GM12891 (cell line): Measurements from ENCODE around the gene IGFLR1.

Experiments
- DNase-seq: peaks from one replicate; pipeline ENCODE4 v3.0.0; 2011; ENCODE audit warnings: low spot score; ENCODE audit not compliant: insufficient read length
- FAIRE-seq: peaks from 2 replicates; lab custom pipeline; 2011; peaks lifted over from hg19 to GRCh38; lab: Jason Lieb, UNC
- PAX5 ChIP-seq: IDR thresholded peaks from 2 replicates; pipeline ENCODE4 v1.6.1; 2011; ENCODE audit warnings: low read length, moderate library complexity, mild to moderate bottlenecking; ENCODE audit not compliant: insufficient read depth, severe bottlenecking
- POLR2A ChIP-seq: IDR thresholded peaks from 2 replicates; pipeline ENCODE4 v1.6.1; 2011; ENCODE audit warnings: low read depth, low read length, control low read depth
- POLR2AphosphoS5 ChIP-seq: IDR thresholded peaks from 2 replicates; pipeline ENCODE4 v1.6.1; 2011; ENCODE audit warnings: low read depth, low read length, control low read depth
- POU2F2 ChIP-seq: IDR thresholded peaks from 2 replicates; pipeline ENCODE4 v1.6.1; 2011; ENCODE audit warnings: low read depth, mild to moderate bottlenecking, control low read depth, low read length, moderate library complexity
- SPI1 ChIP-seq: IDR thresholded peaks from 2 replicates; pipeline ENCODE4 v1.6.1; 2011; ENCODE audit warnings: low read depth, low read length, control low read depth
- TAF1 ChIP-seq: IDR thresholded peaks from 2 replicates; pipeline ENCODE4 v1.6.1; 2011; ENCODE audit warnings: low read depth, low read length, control low read depth

The IGFLR1 gene

GRCh38 chr19:35750167-35750566 is 7.9 kb upstream of the IGFLR1 start:
- no peak for DNase-seq
- no peak for TF ChIP-seq POLR2A
- TF ChIP-seq POLR2AphosphoS5, result no peak
- no peak for TF ChIP-seq POU2F2
- no peak for FAIRE-seq

- FAIRE-seq (peak; percentile 98), DNase-seq (peak; percentile 84)
- TF ChIP-seq PAX5, result no peak
- peak; percentile 55; the same call in 1 of the 2 replicates for TF ChIP-seq POU2F2
- TF ChIP-seq POLR2A, result peak; percentile 26; the same call in 1 of the 2 replicates
- TF ChIP-seq SPI1, result no peak
- no peak for TF ChIP-seq TAF1
- 0 out of 2 replicates have a peak, but pooled peaks have one; percentile 31 for TF ChIP-seq POLR2AphosphoS5
Measured at GRCh38 chr19:35748106-35749020, 6.1 kb upstream of the IGFLR1 start, which contains the start of gene LIN37. TSS of gene LIN37 (plus strand) at chr19:35748576. CDS start at chr19:35748725, 149 bp downstream.

GRCh38 chr19:35746531-35746930 is 4.3 kb upstream of the IGFLR1 start:
- DNase-seq, result no peak
- no peak for FAIRE-seq
- TF ChIP-seq PAX5 (no peak), SPI1 (no peak), POU2F2 (no peak), POLR2A (no peak), POLR2AphosphoS5 (no peak), TAF1 (no peak)

- no peak for DNase-seq
- FAIRE-seq, result no peak
- no peak for TF ChIP-seq POU2F2
- TF ChIP-seq TAF1, result no peak
- TF ChIP-seq POLR2AphosphoS5, result no peak
- no peak for TF ChIP-seq POLR2A
Measured at GRCh38 chr19:35746087-35746462, 3.8 kb upstream of the IGFLR1 start.

- FAIRE-seq, result peak; percentile 94
Measured at GRCh38 chr19:35745328-35746086, 3.3 kb upstream of the IGFLR1 start, which contains the start of the genes PSENEN and U2AF1L4. TSS of gene PSENEN (plus strand) at chr19:35745651. CDS start at chr19:35745931, 280 bp downstream. TSS of gene U2AF1L4 (minus strand) at chr19:35745418. CDS start at chr19:35745391, 27 bp downstream.

GRCh38 chr19:35744430-35745327 is 2.4 kb upstream of the IGFLR1 start:
- FAIRE-seq, result peak; percentile 87
- TF ChIP-seq POLR2AphosphoS5 (peak; percentile 87), POU2F2 (peak; percentile 63; the same call in 1 of the 2 replicates), PAX5 (no peak), SPI1 (peak; percentile 47; the same call in 1 of the 2 replicates), TAF1 (peak; percentile 64; the same call in 1 of the 2 replicates), POLR2A (peak; percentile 75)
- peak; percentile 66 for DNase-seq

More at GRCh38 chr19:35745328-35746086, 3.3 kb upstream of the IGFLR1 start, which contains the start of the genes PSENEN and U2AF1L4:
- peak; percentile 74 for DNase-seq
- peak; percentile 69 for TF ChIP-seq SPI1
- peak; percentile 2; the same call in 1 of the 2 replicates for TF ChIP-seq TAF1
- TF ChIP-seq POU2F2, result no peak; the same call in 1 of the 2 replicates
- TF ChIP-seq POLR2A, result no peak; the same call in 1 of the 2 replicates
- no peak; the same call in 1 of the 2 replicates for TF ChIP-seq POLR2AphosphoS5
- TF ChIP-seq PAX5, result no peak

- no peak for TF ChIP-seq SPI1
- TF ChIP-seq TAF1, result no peak
- TF ChIP-seq POLR2AphosphoS5, result no peak
- TF ChIP-seq PAX5, result no peak
- TF ChIP-seq POLR2A, result no peak
- no peak for TF ChIP-seq POU2F2
- DNase-seq, result no peak
- no peak for FAIRE-seq
Measured at GRCh38 chr19:35743640-35744429, 1.6 kb upstream of the IGFLR1 start.

- no peak for DNase-seq
- no peak for TF ChIP-seq TAF1
- no peak for TF ChIP-seq SPI1
- no peak for TF ChIP-seq POLR2AphosphoS5
- TF ChIP-seq POLR2A, result no peak
- no peak for TF ChIP-seq POU2F2
- no peak for TF ChIP-seq PAX5
- FAIRE-seq, result no peak
Measured at GRCh38 chr19:35741203-35741515, 1.1 kb downstream of the IGFLR1 start.
